HepG2 (cell line): ENCODE measurements around the gene ZNF777. TPM values are rescaled to one million over a fixed set of nuclear protein-coding genes. Genes with fewer than 3 reads are reported as not detected.

Experiments used
- BCL6 ChIP-seq: IDR thresholded peaks from 2 replicates; pipeline ENCODE4 v1.6.1; 2016; ENCODE audit warnings: missing genetic modification reagents, missing compliant biosample characterization
- CCDC6 ChIP-seq: sonication (generic); formaldehyde crosslinking; IDR thresholded peaks from 2 replicates; pipeline ENCODE4 v1.8.1; 2022; ENCODE audit warnings: mild to moderate bottlenecking, missing genetic modification reagents, moderate library complexity
- EHMT2 ChIP-seq: fragments of 200-600 bp; sonication (generic); IDR thresholded peaks from 2 replicates; pipeline ENCODE4 v1.7.0; 2017; ENCODE audit warnings: antibody characterized with exemption, low read depth, low read length, borderline replicate concordance
- ELF3 ChIP-seq: IDR thresholded peaks from 2 replicates; pipeline ENCODE4 v1.6.1; 2016; ENCODE audit warnings: missing genetic modification reagents, missing compliant biosample characterization
- GATAD2A ChIP-seq: IDR thresholded peaks from 2 replicates; pipeline ENCODE4 v1.6.1; 2016
- KLF13 ChIP-seq: sonication (generic); formaldehyde crosslinking; IDR thresholded peaks from 2 replicates; pipeline ENCODE4 v1.4.0; 2020; ENCODE audit warnings: mild to moderate bottlenecking, missing genetic modification reagents
- MXD4 ChIP-seq: IDR thresholded peaks from 2 replicates; pipeline ENCODE4 v1.6.1; 2016; ENCODE audit warnings: mild to moderate bottlenecking, missing biosample characterization, missing genetic modification reagents
- NFIC ChIP-seq: IDR thresholded peaks from 2 replicates; pipeline ENCODE4 v1.6.1; 2012; ENCODE audit warnings: mild to moderate bottlenecking, low read length, inconsistent platforms
- NPAS2 ChIP-seq: sonication (generic); formaldehyde crosslinking; IDR thresholded peaks from 2 replicates; pipeline ENCODE4 v1.8.0; 2022; ENCODE audit warnings: mild to moderate bottlenecking, missing genetic modification reagents, borderline replicate concordance
- PHF20 ChIP-seq: sonication (generic); formaldehyde crosslinking; IDR thresholded peaks from 2 replicates; pipeline ENCODE4 v1.5.0; 2020; ENCODE audit warnings: mild to moderate bottlenecking, missing genetic modification reagents
- POLR2AphosphoS2 ChIP-seq: IDR thresholded peaks from 2 replicates; pipeline ENCODE4 v1.6.1; 2011; ENCODE audit warnings: low read depth, low read length, improper control_type of control experiment
- RBM22 ChIP-seq: fragments of 200-400 bp; formaldehyde crosslinking; optimal IDR thresholded peaks from 2 replicates; pipeline ENCODE3; 2017; ENCODE audit warnings: mild to moderate bottlenecking, low read length, moderate library complexity
- RELA ChIP-seq: sonication (generic); formaldehyde crosslinking; IDR thresholded peaks from 2 replicates; pipeline ENCODE4 v1.4.0; 2020; ENCODE audit warnings: missing genetic modification reagents
- RNF2 ChIP-seq: fragments of 450-650 bp; conservative IDR thresholded peaks from 2 replicates; pipeline ENCODE4 v1.6.1; 2016; ENCODE audit warnings: low read depth
- TAF15 ChIP-seq: fragments of 200-400 bp; formaldehyde crosslinking; IDR thresholded peaks from one replicate; pipeline ENCODE4 v1.6.1; 2018; ENCODE audit warnings: mild to moderate bottlenecking, low read depth, low read length; ENCODE audit not compliant: poor library complexity, severe bottlenecking
- ZBTB8A ChIP-seq: sonication (generic); formaldehyde crosslinking; IDR thresholded peaks from 2 replicates; pipeline ENCODE4 v1.4.0; 2020; ENCODE audit warnings: mild to moderate bottlenecking, low read depth, missing genetic modification reagents, borderline replicate concordance
- ZFP82 ChIP-seq: sonication (generic); formaldehyde crosslinking; IDR thresholded peaks from 2 replicates; pipeline ENCODE4 v1.5.1; 2020; ENCODE audit warnings: mild to moderate bottlenecking, missing genetic modification reagents, borderline replicate concordance
- ZKSCAN5 ChIP-seq: sonication (generic); formaldehyde crosslinking; IDR thresholded peaks from 2 replicates; pipeline ENCODE4 v1.5.1; 2020; ENCODE audit warnings: mild to moderate bottlenecking, missing genetic modification reagents
- ZNF232 ChIP-seq: sonication (generic); formaldehyde crosslinking; IDR thresholded peaks from 2 replicates; pipeline ENCODE4 v1.4.0; 2020; ENCODE audit warnings: missing genetic modification reagents, borderline replicate concordance
- ZNF274 ChIP-seq: sonication (generic); formaldehyde crosslinking; IDR thresholded peaks from 2 replicates; pipeline ENCODE4 v1.5.1; 2020; ENCODE audit warnings: mild to moderate bottlenecking, missing genetic modification reagents
- ZNF660 ChIP-seq: sonication (generic); formaldehyde crosslinking; IDR thresholded peaks from 2 replicates; pipeline ENCODE4 v1.5.1; 2020; ENCODE audit warnings: mild to moderate bottlenecking, low read depth, missing genetic modification reagents, borderline replicate concordance
- ZNF703 ChIP-seq: sonication (generic); formaldehyde crosslinking; IDR thresholded peaks from 2 replicates; pipeline ENCODE4 v1.5.1; 2020; ENCODE audit warnings: missing genetic modification reagents, mild to moderate bottlenecking, moderate library complexity, borderline replicate concordance
- ZNF883 ChIP-seq: sonication (generic); formaldehyde crosslinking; IDR thresholded peaks from 2 replicates; pipeline ENCODE4 v1.5.1; 2020; ENCODE audit warnings: mild to moderate bottlenecking, missing genetic modification reagents; ENCODE audit errors: not compliant biosample characterization
- polyA plus RNA-seq, 8 experiments: library from polyadenylated mRNA; depleted of rRNA in 3 of 8; stranded (reverse) in 7 of 8; unstranded in 1 of 8; fragments of >200 nt; fragmentation: Illumina TruSeq in 4 of 8; extraction: Trizol in 4 of 8; gene quantifications; 2 replicates each; pipeline versions ENCODE4 v1.2.1 to v1.2.3, GENCODE V29; 2011 to 2016; ENCODE audit warnings: low read depth in 4 of 8, missing spikeins in 1 of 8, mixed read lengths in 1 of 8; ENCODE audit not compliant: insufficient read depth in 1 of 8
- total RNA-seq, 5 experiments: library from RNA; depleted of rRNA; stranded (reverse); fragments of >200 nt; fragmentation: Illumina TruSeq; extraction: Trizol; gene quantifications; 2 replicates each; pipeline ENCODE4 v1.2.3, GENCODE V29; 2016; ENCODE audit warnings: low read depth in 1 of 5
- TF ChIP-seq, protein P1 (sequence below): sonication (generic); formaldehyde crosslinking; IDR thresholded peaks from 2 replicates; pipeline ENCODE4 v1.4.0; 2020; ENCODE audit warnings: missing genetic modification reagents, borderline replicate concordance
- TF ChIP-seq, protein P2 (sequence below): sonication (generic); formaldehyde crosslinking; IDR thresholded peaks from 2 replicates; pipeline ENCODE4 v1.5.0; 2020; ENCODE audit warnings: missing genetic modification reagents, mild to moderate bottlenecking, borderline replicate concordance
- TF ChIP-seq, protein P3 (sequence below): sonication (generic); formaldehyde crosslinking; IDR thresholded peaks from 2 replicates; pipeline ENCODE4 v1.4.0; 2020; ENCODE audit warnings: missing genetic modification reagents

Gene ZNF777
- total and polyA plus RNA-seq, 2 of the 13 experiments (the other 11 are each of a cell fraction or from before 2014, with no cell fraction given), result 3.8 to 6.0 TPM

GRCh38 chr7:149497467-149498261, 36.8 kb upstream of the ZNF777 start, which contains the start of gene ZNF746 (continued):
- TF ChIP-seq KLF13 (CRISPR knock-in tag), result no peak
- TF ChIP-seq EHMT2, result no peak
- TF ChIP-seq CCDC6 (CRISPR knock-in tag), result peak; percentile 43; the same call in 1 of the 2 replicates
- TF ChIP-seq, protein P1, sequence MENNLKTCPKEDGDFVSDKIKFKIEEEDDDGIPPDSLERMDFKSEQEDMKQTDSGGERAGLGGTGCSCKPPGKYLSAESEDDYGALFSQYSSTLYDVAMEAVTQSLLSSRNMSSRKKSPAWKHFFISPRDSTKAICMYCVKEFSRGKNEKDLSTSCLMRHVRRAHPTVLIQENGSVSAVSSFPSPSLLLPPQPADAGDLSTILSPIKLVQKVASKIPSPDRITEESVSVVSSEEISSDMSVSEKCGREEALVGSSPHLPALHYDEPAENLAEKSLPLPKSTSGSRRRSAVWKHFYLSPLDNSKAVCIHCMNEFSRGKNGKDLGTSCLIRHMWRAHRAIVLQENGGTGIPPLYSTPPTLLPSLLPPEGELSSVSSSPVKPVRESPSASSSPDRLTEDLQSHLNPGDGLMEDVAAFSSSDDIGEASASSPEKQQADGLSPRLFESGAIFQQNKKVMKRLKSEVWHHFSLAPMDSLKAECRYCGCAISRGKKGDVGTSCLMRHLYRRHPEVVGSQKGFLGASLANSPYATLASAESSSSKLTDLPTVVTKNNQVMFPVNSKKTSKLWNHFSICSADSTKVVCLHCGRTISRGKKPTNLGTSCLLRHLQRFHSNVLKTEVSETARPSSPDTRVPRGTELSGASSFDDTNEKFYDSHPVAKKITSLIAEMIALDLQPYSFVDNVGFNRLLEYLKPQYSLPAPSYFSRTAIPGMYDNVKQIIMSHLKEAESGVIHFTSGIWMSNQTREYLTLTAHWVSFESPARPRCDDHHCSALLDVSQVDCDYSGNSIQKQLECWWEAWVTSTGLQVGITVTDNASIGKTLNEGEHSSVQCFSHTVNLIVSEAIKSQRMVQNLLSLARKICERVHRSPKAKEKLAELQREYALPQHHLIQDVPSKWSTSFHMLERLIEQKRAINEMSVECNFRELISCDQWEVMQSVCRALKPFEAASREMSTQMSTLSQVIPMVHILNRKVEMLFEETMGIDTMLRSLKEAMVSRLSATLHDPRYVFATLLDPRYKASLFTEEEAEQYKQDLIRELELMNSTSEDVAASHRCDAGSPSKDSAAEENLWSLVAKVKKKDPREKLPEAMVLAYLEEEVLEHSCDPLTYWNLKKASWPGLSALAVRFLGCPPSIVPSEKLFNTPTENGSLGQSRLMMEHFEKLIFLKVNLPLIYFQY (CRISPR knock-in tag), result peak; percentile 38; the same call in 1 of the 2 replicates
- TF ChIP-seq RNF2, result no peak; the same call in 1 of the 2 replicates
- TF ChIP-seq NFIC, result no peak
- TF ChIP-seq POLR2AphosphoS2, result no peak
- no peak for TF ChIP-seq ZNF883 (CRISPR knock-in tag)
- TF ChIP-seq PHF20, result peak; percentile 33; the same call in 1 of the 2 replicates
- TF ChIP-seq ZNF274 (CRISPR knock-in tag), result no peak
- no peak for TF ChIP-seq ZNF703 (CRISPR knock-in tag)
- TF ChIP-seq, protein P2, sequence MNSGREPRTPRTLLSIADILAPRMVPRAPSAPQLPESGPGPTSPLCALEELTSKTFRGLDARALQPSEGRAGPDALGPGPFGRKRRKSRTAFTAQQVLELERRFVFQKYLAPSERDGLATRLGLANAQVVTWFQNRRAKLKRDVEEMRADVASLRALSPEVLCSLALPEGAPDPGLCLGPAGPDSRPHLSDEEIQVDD (CRISPR knock-in tag), result no peak
- no peak for TF ChIP-seq RELA (CRISPR knock-in tag)
- no peak for TF ChIP-seq BCL6
- TF ChIP-seq NPAS2 (CRISPR knock-in tag), result no peak
- peak; percentile 40; the same call in 1 of the 2 replicates for TF ChIP-seq ELF3 (CRISPR knock-in tag)
- no peak for TF ChIP-seq ZBTB8A (CRISPR knock-in tag)
- TF ChIP-seq ZNF232 (CRISPR knock-in tag), result no peak
- TF ChIP-seq ZNF660 (CRISPR knock-in tag), result no peak
- no peak for TF ChIP-seq ZKSCAN5 (CRISPR knock-in tag)
- TF ChIP-seq, protein P3, sequence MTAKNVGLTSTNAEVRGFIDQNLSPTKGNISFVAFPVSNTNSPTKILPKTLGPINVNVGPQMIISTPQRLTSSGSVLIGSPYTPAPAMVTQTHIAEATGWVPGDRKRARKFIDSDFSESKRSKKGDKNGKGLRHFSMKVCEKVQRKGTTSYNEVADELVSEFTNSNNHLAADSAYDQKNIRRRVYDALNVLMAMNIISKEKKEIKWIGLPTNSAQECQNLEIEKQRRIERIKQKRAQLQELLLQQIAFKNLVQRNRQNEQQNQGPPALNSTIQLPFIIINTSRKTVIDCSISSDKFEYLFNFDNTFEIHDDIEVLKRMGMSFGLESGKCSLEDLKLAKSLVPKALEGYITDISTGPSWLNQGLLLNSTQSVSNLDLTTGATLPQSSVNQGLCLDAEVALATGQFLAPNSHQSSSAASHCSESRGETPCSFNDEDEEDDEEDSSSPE, result no peak; the same call in 1 of the 2 replicates
- TF ChIP-seq GATAD2A (CRISPR knock-in tag), result no peak
- TF ChIP-seq MXD4, result peak; percentile 15; the same call in 1 of the 2 replicates
- no peak for TF ChIP-seq ZFP82 (CRISPR knock-in tag)
- no peak for TF ChIP-seq TAF15
- no peak for TF ChIP-seq RBM22
